Muscle of arm (tissue), 12 donors: ENCODE data around the gene CD69. TPM values are rescaled to one million over a fixed set of nuclear protein-coding genes. Genes with fewer than 3 reads are reported as not detected.

Experiments
- DNase-seq: peaks from one replicate; pipeline ENCODE4 v3.0.0-alpha.2; 2013
- polyA plus RNA-seq, 12 donors: library from polyadenylated mRNA; unstranded; fragments of 120-200 nt; gene quantifications; one replicate each; pipeline ENCODE4 v1.2.1, GENCODE V29; 2013; ENCODE audit not compliant: insufficient read length in 12 of 12

Gene CD69
- polyA plus RNA-seq, 12 donors: 0.66 to 5.8 (median 1.1) TPM; not detected in 2

DNA sequence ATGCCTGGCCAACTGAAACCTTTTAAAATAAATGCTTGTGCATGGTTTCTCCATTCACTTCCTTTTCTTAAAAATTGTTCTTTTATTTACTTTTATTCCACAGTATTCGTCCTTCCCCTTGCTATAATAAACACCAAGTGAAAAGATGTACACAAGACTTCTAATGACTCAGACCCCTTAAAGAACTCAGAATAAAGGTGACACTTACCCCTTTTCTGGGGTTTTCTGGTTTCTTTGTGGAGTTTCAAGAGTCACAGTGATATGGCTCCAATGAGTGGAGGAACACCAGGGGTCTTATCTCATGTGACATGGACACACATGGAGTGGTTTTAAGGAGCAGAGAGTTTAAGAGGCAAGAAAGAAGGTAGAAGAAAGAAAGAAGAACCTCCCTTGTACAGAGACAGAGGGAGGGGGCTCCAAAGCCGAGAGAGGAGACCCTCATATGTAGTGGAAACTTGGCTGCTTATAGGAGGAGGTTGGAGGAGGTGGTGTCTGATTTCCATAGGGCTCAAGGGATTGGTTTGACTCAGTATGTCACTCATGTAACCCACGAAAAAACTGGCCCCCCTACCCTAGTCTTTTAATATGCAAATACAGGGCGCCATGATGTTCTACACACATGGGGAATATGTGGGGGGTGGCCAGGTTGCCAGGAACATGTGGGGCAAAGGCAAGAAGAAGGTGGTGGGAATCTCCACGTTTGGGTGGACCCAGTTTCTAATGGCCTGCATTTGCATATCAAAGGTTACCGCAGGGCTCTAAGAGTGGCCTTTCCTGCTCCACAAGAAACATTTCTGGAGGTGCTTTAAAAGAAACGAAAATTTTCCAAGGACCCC, 22.1 kb upstream of the CD69 start:
- DNase-seq: no peak

DNA sequence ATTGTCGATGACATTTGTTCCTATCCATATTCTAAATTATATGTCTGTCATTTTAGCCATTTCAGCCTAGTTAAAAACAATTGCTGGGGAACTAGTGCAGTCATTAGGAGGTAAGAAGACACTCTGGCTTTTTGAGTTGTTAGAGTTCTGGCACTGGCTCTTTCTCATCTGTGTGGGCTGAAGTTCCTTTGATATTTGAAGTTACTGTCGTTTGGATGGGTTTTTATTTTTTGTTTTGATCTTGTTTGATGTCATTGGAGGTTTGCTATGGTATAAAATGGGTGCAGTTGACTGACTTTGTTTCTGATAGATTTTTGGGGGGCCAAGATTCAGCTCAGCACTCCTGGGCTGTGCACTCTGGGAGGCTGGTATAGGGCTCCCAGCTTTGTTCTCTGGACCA, 20.7 kb upstream of the CD69 start:
- DNase-seq: no peak

DNA sequence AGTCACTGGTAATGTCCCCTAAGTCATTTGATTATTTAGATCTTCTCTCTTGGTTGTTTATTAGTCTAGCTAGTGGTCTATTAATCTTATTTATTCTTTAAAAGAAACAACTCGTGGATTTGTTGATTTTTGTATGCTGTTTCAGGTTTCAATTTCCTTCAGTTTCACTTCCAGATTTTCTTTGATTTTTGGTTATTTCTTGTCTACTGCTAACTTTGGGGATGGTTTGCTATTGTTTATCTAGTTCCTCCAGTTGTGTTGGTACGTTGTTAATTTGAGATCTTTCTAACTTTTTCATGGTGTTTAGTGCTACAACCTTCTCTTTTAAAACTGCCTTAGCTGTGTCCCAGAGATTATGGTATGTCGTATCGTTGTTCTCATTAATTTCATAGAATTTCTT, 18.5 kb upstream of the CD69 start:
- no peak for DNase-seq

DNA sequence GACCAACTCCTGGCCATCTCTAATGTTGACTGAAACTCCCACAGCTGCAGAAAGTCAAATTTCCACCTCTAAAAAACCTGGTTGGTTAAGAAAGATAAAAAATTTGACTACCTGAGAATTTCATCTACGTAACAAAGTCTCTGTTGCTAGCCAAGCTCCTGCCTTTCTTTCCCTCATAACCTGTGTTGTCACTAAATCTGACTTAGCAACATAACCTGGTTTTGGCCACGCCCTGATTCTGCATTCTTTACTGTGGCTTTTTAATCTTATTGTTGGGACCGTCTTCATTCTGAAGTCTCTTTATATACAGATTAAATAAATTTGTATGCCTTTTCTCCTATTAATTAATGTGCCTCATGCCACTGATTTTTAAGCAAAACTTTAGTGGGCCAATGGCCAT, 16.1 kb upstream of the CD69 start:
- no peak for DNase-seq

DNA sequence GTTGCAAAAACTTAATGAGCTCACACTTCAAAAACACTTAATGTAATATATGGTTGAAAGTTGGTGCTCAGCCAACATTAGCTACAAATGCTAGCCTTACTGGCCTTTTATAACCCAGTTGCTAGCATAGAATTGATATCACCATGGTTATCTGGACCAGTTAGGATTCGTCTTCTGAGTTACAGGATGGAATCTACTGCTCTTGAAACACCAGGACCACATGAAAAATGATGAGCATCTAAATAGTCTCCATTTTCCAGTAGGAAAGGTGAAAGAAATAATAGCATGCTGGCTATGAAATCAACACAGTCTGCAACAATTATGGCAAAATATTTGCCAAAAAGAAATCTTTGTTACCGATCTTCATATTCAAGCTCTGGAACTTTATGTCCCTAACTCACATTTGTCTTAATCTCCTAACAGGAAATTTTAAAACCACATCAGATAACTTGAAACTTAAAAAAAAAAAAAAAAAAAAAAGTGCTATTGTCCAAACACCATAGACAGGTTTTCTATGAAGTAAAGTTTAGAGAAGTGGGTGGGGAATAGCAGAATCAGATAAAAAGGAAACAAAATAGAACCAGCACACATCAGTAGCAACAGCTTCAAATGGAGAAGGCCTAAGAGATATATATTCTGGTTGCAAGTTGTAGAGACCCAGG, 12.6 kb upstream of the CD69 start:
- DNase-seq: no peak

DNA sequence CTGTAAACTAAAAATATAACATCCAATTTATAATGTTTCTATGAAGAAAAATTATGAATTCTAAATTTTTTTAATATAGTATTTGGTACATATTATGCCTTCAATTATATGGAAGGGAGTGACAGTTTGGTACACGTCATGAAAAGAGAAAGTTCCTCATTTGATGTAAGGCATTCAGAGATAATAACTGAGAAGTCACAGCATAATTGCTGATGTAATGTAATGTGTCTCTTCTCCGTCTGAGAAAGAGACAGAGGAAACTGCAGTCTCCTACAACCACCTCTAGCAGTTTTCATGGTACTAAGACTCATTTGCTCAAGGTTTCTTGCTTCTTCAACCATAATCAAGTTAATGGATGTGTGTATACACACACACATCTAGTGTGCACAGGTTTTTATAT, 2.3 kb upstream of the CD69 start:
- no peak for DNase-seq

DNA sequence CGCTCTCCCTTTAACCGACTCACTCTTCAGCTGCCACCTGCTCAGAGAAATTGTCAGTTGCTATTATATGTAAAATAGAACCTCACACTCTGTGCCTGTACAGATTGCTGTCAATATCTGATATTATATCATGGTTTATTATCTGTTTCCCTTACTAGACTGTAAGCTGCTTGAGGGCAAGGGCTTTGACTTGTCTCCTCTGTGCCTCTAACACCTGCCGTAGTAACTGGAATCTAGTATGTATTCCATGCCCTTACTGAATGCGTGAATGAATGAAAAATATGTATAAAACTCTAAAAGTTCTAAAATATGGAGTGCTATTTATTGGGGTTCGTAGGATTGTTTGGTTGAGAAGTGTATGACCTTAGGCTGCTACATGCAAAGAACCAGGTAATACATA, 1.7 kb upstream of the CD69 start:
- DNase-seq: no peak

DNA sequence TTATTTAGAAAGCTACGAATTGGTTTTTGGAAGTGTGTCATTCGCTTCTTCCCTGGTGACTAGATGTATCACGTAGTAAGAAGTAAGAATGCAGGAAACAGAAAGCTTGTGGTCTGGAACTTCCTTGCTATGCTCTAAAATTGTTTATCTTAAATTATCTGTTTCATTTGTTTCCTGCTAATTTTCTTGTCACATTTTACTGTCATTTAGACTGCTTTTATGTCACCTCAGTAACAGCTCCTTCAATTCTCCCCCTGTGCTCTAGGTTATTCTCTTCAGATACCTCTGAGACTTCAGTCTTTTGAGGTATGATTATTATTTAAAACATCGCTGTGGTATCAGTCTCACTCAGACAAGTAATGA, 699 bp upstream of the CD69 start:
- DNase-seq: no peak

DNA sequence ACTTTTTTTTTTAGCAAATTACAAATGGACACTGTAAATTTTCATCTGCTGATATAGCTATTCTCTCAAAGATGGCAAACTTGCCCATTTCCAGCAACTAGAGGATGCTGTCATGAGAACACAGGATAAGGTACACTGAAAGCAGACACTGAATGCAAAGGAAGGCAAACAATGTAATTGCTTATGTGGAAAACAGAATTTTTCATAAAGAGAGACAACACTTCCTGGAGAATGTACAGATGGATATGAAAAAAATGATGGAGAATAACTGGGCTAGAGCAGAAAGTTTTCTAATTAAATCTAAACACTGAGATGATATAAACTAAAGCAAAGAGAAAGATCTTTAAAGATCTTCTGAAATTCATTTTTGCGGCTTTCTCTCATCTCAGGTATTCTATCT, 581 bp downstream of the CD69 start:
- no peak for DNase-seq

DNA sequence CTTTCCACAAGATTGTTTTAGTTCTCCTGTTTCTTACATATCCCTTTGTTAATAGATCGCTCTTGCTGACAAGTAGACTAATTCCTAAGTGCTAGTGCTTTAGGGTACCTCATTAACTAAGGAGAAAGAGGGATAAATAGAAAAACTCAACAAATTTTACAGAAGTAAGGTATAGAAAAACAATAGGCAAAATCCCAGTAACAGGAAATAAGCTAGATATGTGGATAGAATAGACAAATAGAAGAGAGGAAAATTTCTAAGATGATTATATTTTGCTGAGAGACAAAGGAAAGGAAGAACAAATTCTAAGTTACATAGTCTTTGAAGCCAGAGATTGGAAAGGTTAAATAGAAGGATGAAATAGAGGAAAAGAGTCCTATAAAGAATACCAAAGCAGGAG, 1.0 kb downstream of the CD69 start:
- no peak for DNase-seq

DNA sequence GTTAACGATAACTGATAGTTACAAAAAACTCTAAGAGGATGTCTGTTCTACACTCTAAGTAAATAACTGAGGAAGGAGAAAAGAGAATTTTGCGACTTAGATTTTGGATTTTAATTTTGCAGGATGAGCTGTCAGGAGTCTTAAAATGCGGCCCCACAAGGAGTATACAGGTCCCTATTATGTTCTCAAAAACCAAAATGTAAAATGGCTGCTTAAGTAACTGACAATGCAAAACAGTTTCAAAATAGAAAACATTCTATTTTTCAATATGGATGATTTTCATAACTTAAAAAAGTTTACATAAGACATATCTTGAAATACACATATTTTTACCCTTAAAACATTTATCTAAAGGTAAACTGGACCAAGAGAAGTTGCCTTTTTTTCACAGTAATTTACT, 2.6 kb downstream of the CD69 start:
- no peak for DNase-seq

DNA sequence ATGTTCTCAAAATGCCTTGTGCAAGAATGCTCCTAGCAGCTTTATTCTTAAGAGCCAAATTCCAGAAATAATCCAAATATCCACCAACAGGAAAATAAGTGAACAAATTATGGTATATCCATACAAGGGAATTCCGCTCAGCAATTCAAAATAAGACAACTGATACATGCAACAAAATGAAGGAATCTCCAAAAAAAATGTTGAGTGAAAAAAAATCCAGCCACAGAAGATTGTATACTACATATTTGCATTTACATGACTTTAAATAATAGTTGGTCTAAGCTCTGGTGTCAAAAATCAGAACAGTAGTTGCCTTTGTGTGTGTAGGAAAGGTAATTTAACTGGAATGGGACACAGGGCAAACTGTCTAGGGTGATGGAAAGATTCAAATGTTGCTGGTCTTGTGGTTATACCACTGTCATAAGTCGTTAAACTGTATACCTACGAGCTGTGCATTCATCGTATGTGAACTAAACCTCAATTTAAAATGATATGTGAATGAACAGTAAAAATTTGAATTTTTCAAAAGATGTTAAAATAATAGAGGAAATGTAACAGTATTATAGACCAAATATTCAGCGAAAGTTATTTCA, 3.2 kb downstream of the CD69 start:
- DNase-seq: no peak

DNA sequence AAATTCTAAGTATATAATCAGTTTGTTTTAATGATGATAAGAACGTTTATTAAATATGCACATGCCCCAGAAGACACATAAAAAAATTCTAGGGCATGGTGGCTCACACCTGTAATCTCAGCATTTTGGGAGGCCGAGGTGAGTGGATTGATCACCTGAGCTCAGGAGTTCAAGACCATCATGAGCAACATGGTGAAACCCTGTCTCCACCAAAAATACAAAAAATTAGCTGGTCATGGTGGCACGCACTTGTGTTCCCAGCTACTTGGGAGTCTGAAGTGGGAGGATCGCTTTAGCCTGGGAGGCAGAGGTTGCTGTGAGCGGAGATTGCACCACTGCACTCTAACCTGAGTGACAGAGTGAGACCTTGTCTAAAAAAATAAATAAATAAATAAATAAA, 4.0 kb downstream of the CD69 start:
- DNase-seq: no peak

DNA sequence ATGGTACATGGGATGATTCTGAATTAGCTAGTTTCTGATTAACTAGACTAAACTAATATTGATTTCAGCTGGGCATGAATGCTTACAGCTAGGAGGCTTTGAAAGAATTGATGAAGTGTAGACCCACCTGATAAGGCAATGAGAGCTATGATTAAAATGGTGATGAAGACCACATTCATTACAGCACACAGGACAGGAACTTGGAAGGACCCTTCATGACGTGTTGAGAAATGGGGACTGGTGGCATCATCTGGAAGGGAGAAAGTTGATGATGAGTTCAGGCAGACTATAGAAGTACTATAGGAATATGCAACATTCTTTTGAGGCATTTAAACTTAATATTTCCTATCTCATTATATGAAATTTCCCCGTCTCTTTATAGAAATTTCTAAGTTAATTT, 4.5 kb downstream of the CD69 start:
- DNase-seq: no peak

DNA sequence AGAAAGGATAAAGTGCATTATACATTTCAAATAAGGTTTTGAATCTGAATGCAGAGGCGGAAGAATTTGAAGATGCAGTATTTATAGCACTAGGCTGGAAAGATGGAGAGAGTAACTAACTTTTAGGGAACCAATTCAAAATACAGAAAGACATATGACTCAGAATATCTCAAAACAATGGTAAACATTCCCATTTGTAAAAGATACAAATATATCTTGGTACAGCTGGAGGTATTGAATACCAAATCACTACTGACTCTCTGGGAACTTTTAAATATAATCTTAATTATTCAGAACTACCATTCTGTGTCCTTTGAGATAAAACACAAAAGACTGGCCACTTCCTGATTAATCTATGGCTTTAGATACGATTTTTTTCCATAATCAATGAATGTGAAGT, 5.1 kb downstream of the CD69 start:
- no peak for DNase-seq

DNA sequence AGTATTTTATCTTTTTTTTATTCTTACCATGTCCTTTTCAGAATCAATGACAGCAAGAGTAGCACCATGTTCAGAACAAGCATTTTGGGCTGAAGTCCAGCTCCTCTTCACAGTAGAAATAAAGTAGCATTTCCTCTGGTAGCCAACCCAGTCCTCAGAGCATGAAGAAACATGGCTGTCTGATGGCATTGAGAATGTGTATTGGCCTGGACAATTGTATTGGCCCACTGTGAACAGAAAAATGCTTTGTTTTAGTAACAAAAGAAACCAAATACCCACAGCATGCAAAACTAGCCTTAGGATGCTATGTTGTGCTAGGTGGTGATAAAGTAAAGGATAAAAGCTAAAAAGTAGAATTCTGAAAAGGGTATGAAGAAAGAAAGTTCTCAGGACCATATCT, 5.7 kb downstream of the CD69 start:
- no peak for DNase-seq

DNA sequence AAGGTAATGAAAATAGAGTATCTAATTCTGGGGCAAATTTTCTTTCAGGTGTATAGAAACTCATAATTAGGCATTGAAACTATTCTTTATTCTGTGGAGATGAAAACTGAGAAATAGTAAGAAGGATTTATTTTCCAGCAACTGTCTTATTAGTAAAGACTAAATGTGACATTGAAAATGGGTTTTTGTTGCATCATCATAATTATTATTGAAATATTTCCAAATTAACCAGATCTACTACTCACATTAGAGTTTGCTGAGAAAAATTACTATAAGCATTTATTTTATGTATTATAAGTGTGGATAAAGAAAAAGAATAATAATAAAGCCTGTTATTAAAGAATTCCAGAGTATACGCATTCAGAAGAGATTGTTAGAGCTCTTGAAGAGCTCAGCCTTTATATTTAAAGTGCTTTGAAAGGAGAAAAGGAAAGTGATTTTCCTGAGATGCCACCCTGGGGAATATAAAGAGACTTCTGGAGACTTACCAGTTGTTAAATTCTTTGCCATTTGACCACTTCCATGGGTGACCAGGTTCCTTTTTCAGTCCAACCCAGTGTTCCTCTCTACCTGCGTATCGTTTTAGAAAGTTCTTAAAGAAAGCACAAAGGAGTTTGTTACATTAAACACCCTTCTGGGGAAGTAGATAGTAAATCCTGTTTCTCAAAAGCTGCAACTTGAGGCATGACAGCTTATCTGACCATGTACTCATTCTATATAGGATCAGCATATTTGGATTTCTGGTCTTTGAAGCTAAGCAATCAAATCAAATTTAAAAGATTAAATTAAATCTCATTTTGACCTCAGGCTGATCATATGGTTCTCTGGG, 6.4 kb downstream of the CD69 start:
- DNase-seq: no peak

DNA sequence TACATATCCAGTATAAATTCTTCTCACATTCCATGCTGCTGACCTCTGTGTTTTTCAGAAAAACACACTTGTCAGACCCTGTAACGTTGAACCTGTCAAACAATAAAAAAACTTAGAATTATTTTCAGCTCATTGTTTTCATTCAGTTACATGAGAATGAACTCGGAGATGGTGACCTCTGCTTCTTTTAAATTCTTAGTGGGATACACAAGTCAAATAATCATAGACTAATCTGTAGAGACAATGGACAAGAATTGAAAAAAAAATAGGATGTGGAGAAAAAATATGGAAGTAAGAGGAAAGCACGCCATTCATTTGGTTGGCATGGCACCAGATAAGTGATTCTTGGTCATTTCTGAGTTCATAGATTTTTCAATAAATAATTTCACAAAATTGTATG, 7.2 kb downstream of the CD69 start:
- DNase-seq: no peak

DNA sequence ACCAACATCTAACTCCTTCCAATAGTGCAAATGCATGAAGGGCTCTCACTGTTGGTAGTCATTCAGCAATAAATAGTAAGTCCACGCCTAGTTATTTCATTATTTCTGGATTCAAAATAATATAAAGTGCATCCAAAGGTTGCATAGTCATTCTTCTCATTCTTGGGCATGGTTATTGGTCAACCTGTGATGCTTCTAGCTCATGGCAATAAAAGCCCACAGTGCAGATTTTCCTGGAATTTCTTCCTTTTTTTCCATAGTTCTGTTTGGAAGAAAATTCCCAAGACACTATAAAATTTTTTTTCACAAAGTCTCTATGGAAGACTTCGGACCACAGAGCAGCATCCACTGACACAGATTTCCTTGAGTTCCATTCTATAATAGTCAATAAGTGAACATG, 7.6 kb downstream of the CD69 start:
- DNase-seq: no peak

DNA sequence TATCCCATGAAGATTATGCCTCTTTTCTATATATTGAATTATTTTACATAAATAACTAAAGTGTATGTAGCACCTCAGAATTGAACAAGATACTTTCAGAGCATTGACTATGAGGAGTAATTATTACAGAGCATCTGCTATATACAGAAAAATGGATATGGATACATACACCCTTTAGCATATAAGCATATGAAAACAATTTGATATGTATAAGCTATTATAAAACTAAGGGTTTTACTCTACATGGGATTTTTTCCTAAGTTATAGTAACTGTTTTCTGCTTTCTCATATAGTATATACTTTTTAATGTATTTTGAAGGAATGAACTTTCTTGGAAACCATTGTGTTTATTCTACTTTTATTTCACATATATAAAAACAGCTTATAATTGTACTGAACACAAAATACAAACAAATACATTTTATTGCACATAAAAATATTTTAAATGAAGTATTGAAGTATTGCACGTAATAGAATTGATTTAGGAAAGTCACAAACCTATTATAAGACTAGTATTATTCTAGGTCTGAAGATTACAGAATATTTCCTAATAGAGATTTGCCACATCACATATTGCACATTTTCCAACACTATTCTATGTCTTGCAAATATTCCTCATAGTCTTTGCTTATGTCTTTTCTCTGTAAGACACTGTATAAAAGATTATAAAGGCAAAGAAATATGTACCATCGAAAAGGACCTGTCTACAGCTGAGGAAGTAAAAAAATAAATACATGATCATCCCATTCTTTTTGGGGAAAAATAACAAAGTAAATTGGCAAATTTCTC, 8.4 kb downstream of the CD69 start:
- DNase-seq: no peak
